SHP77 (cell line): ENCODE data around the gene ZNF768.
"Not testable (repeated sequence)": the region's sequence is repeated elsewhere in the genome, so short reads cannot be mapped to it uniquely, and the experiment has no call there.

ENCODE experiments used
- DNase-seq, 2 experiments: peaks; one replicate each; lab custom pipeline; 2025; lab: John Stamatoyannopoulos, UW

The ZNF768 gene

DNA sequence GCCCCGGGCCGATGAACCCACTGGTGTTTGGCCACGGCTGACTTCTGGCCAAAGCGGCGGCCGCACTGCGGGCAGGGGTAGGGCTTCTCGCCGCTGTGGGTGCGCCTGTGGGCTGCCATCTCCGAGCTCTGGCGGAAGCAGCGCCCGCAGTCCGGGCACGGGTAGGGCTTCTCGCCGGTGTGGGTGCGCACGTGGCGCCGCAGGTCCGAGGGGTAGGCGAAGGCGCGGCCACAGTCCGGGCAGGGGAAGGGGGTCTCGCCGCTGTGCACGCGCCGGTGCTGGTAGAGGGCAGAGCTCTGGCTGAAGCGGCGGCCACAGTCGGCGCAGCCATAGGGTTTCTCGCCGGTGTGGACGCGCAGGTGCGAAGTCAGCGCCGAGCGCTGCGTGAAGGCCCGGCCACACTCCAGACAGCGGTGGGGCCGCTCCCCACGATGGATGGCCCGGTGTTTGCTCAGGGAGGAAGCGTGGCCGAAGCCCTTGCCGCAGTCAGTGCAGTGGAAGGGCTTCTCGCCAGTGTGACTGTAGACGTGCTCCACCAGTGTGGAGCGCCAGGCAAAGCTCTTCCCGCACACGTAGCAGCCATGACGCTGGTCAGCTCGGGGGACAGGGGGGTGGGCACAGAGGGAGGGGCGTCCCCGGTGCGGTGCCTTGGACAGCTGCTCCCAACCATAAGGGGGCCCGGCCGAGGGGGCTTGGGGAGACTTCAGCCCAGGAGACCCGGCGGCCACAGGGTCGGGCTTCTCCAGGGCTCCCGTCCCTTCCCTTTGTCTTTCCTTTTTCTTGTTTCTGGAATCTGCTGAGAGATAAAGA, 29.2 kb upstream of the ZNF768 start:
- no peak for DNase-seq

- DNase-seq = no peak
Measured at GRCh38 chr16:30554557-30555314, 28.4 kb upstream of the ZNF768 start.

GRCh38 chr16:30553393-30553899, 27.1 kb upstream of the ZNF768 start:
- DNase-seq = no peak

DNA sequence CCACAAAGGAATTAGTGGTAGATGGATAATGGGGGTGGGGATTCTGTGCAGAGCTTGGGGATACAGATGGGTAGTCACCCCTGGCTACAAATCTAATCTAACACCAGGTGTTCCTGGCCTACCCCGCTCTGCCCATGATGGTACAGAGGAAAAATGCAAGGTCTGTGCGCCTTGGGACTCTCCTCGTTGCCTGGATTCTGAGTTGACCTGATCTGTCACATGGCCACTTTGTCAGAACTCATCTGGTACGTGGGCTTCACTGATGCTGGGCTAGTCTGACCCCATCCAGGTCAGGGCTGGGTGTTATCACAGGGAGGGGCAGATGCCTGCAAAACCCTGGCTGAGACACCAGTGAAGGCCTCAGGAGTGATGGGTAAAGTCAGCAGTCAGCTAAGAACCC, 26.6 kb upstream of the ZNF768 start:
- no peak for DNase-seq

DNA sequence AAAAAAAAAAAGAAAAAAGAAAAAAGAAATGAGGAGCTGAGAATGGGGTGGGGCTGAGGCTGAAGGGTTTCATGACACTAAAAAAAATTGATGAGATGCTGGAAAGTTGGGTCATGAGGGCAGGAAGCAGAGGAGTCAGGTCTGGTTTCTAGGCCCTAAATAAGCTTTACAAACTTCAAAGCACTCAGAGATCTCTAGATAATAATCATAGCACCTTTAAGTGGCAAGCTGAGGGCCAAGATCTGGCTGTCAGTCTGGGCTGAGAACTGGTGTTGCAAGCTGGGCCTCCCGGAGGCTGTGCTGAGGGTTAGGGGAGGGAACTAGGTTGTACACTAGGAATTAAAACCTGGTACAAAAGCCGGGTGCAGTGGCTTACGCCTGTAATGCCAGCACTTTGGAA, 25.4 kb upstream of the ZNF768 start:
- no peak for DNase-seq

DNA sequence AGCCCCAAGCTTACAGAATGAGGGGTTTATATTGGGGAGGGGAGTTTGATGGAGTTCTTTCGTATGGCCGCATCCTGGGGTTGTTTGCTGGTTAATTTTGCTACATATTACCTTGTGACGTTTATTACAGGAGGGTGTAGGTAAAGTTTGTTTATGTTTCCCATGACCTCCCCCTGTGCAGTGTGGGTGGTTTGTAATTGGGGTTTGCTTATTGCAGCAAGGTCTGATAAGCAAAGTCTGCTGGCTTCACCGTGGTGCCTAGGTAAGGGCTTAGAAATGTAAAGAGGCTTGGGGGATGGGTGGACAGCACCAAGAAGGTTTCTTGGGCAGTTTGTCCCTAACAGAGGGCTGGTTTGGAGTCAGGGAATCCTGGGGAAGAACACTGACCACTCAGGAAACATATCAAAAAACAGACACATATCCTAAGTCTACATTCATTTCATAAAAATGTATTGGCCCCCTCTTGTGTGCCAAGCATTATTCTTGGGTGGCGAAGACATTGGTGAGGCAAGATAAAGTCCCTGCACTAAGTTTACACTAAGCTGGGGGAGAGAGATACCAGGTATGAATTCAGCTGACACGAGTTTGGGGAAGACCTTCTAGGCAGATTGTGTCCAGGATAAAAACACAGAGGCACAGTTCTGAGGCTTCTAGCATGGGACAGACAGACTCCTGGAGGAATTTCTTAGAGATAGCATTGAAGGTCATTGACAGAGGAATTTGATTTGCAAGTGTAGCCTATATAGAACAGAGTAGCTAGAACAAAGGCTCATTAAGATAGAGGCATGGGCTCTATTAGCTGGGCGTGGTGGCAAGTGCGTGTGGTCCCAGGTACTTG, 22.3 kb upstream of the ZNF768 start:
- no peak for DNase-seq

DNA sequence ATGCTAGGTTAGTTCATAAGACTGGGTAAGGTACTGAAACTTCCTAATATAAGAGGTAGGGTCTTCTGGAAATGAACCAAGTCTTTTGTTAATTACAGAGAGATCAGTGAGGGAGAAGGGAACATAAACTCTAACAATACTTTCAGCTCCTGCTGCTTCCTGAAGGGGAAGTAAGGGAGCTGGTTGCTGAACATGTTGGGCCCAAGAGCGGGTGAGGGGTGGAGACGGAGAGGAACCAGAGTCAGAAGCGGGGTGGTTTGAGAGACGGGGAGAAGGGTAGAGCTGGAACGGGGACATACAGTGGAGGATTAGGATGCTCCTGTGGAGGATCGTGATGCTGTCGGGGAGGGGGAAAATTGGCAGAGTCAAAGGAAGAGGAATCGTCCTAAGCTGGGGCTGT, 19.7 kb upstream of the ZNF768 start:
- no peak for DNase-seq

- no peak for DNase-seq
Measured at GRCh38 chr16:30543067-30543466, 16.7 kb upstream of the ZNF768 start.

DNA sequence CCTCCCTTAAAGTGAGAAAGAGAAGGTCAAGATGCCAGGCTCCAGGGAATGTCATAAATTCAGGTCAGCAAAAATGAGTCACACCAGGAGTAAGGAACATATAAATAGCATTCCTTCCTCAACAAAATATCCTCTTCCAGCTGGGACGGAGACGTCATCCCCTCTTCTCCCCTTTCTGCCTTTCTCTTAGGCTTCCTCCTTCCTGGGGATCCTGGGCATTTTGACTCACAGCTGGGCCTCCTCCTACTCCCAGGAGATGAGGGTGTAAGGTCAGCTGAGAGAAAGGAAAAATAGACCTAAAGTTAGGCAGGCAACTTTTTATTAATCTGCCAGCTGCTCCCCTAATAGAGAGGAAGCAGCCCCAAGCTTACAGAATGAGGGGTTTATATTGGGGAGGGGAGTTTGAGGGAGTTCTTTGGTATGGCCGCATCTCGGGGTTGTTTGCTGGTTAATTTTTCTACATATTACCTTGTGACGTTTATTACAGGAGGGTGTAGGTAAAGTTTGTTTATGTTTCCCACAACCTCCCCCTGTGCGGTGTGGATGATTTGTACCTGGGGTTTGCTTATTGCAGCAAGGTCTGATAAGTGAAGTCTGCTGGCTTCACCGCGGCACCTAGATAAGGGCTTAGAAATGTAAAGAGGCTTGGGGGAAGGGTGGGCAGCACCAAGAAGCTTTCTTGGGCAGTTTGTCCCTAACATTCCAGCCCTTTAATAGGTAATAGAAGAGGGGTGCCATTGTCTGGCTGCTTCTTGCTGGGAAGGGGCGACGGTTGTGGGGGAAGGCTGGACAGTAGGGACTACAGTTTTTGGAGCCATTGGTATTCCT, 15.3 kb upstream of the ZNF768 start:
- no peak for DNase-seq

DNA sequence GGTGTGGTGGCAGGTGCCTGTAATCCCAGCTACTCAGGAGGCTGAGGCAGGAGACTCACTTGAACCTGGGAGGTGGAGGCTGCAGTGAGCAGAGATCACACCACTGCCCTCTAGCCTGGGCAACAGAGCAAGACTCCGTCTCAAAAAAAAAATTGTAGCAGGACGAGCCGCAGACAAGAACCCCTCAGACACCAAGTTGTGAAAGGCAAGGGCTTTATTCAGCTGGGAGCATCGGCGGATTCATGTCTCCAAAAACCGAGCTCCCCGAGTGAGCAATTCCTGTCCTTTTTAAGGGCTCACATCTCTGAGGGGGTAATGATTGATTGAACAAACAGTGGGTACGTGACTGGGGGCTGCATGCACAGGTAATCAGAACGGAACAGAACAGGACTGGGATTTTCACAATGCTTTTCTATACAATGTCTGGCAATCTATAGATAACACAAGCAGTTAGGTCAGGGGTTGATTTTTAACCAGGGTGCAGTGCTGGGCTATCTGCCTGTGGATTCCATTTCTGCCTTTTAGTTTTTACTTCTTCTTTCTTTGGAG, 14.6 kb upstream of the ZNF768 start:
- DNase-seq = not testable (repeated sequence)

DNA sequence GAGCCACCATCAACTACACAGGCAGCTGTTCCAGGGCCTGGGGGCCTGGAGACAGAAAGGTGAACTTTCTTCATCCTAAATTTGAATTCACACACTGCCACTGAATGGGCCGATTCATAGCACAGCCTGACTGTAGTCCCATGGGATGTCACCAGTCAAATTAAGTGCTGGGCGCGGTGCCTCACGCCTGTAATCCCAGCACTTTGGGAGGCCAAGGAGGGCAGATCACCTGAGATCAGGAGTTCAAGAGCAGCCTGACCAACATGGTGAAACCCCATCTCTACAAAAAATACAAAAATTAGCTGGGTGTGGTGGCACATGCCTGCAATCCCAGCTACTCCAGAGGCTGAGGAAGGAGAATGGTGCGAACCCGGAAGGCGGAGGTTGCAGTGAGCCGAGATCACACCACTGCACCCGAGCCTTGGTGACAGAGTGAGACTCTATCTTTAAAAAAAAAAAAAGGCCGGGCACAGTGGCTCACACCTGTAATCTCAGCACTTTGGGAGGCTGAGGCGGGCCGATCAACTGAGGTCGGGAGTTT, 13.7 kb upstream of the ZNF768 start:
- not testable (repeated sequence) for DNase-seq

DNA sequence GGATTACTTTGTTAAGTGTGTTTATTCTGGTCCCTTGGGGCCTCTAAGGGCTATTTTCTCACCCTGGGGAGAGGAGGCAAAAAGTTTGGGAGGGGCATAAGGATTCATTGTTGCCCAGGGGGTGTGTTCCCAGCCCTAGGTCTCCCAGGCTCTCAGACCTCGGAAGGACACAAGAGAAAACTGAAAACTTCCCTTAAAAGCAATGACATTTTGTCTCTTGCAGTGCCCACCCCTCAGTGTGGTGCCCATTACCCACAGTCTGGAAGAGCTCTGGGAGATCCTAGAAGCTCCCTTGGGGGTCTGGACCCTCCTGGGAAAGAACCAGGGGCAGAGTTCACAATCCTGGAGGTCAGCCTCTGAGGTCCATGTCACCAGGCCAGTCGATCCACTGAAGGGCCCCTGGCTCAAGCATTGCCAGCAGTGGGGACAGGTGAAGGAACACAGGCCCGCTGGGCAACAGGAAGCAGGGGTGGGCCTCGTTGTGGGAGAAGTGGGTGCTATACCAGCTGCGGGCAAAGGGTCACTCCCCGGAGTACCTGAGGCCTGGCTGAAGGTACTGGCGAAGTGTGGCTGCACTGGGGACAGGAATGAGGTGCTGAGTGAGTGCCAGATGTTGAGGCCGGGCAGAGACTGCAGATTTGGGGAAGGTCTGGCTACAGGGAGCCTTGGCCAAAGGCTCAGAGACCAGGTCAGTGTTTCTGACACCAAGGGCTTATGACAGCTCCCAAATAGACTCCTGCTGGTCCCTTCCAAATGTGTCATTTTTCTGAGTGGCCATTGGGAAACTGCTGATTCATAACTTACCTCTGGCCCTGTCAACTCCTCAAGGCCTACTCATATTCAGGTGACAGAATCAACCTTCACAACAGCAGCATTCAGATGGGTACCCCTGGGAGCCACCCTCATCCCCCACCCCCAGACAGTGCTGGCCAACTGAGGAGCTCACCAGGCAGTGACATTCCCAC, 12.9 kb upstream of the ZNF768 start:
- DNase-seq = no peak

- not testable (repeated sequence) for DNase-seq
Measured at GRCh38 chr16:30536391-30537024, 10.1 kb upstream of the ZNF768 start.

GRCh38 chr16:30535777-30536190, 9.4 kb upstream of the ZNF768 start:
- peak; percentile 70 to 87 for DNase-seq

DNA sequence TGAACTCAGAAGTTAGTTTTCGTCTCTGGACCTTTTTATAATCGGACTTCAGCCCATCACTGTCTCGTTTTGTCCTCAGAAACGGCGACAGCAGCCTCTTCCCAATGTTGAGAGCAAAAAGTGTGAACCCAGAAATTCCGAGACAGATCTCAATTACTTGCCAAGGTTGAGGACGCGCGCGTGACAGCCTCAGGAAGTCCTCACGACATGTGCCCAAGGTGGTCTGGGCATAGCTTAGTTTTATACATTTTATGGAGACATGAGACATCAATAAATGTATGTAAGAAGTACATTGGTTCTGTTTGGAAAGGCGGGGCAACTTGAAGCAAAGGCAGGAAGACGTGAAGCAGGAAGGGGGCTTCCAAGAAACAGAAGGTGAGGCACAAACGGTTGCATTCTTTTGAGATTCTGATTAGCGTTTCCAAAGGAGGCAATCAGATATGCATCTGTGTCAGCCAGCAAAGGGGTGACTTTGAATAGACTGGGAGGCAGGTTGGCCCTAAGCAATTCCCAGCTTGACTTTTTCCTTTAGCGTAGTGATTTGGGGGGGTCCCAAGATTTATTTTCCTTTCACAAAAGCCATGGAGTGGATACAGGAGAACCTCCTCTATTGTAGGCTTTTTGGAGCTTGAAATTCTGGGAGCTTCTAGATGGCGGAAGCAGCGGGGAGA, 8.9 kb upstream of the ZNF768 start:
- no peak for DNase-seq

GRCh38 chr16:30534368-30535105, 8.2 kb upstream of the ZNF768 start, which contains the start of gene ZNF747:
Gene ZNF747 (minus strand): TSS chr16:30534858. CDS start chr16:30534679, 179 bp downstream.
- DNase-seq = peak; percentile 94 to 96

DNA sequence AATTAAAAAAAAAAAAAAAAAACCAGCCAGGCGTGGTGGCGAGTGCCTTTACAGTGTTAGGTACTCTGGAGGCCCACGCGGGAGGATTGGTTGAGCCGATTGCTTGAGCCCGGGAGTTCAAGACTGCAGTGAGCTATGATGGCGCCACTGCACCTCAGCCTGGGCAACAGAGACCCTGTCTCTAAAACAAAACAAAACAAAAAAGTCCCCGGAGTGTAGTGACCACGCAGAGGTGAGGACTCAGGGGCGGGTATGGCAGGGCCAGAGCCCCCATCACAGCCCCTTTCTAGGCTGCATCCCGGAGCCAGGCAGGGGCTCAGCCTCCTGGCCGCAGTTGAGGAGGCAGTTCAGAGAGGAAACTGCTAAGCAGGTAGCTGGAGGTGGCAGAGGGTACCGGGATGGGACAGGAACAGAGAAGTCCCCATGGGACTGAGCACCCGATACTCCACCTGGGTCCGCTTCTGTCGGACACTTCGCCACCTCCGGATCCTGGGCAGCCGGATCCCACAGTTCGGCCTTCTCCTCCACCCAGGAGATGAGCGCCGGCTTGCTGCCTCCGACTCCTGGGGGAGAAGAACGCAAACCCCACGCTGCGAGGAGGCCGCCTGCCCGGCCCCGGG, 7.5 kb upstream of the ZNF768 start:
- no peak for DNase-seq
